Fibroblast of lung (primary cell): ENCODE results near the gene NEK6.

Experiments
- EZH2 ChIP-seq: IDR thresholded peaks from 2 replicates; pipeline ENCODE4 v1.5.1; 2012; ENCODE audit warnings: low read length, control low read depth, mild to moderate bottlenecking; ENCODE audit errors: missing control alignments
- TF ChIP-seq, protein P1 (sequence below), 2 donors: IDR thresholded peaks in 1 of 2; conservative IDR thresholded peaks in 1 of 2; 1 replicate in 1 of 2; 2 replicates in 1 of 2; pipeline ENCODE4 v1.5.1; 2011 to 2012; ENCODE audit warnings: low read length in 2 of 2, control low read depth in 1 of 2, inconsistent platforms in 1 of 2, low read depth in 1 of 2, mild to moderate bottlenecking in 1 of 2

GRCh38 chr9:124376329-124376728 is 118.6 kb downstream of the NEK6 start:
- TF ChIP-seq, protein P1, sequence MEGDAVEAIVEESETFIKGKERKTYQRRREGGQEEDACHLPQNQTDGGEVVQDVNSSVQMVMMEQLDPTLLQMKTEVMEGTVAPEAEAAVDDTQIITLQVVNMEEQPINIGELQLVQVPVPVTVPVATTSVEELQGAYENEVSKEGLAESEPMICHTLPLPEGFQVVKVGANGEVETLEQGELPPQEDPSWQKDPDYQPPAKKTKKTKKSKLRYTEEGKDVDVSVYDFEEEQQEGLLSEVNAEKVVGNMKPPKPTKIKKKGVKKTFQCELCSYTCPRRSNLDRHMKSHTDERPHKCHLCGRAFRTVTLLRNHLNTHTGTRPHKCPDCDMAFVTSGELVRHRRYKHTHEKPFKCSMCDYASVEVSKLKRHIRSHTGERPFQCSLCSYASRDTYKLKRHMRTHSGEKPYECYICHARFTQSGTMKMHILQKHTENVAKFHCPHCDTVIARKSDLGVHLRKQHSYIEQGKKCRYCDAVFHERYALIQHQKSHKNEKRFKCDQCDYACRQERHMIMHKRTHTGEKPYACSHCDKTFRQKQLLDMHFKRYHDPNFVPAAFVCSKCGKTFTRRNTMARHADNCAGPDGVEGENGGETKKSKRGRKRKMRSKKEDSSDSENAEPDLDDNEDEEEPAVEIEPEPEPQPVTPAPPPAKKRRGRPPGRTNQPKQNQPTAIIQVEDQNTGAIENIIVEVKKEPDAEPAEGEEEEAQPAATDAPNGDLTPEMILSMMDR (conservative IDR thresholded peaks at IDR 0.05 in 1 of 2, IDR thresholded peaks at IDR 0.05 in 1 of 2; ENCODE audit: low read depth in 1 of 2, low read length in 2 of 2) = no peak
- TF ChIP-seq EZH2 = no peak
